Nephron (organoid): ENCODE measurements around the gene SF1.

Experiments
- H3K27ac Mint-ChIP-seq, 3 experiments: 2 replicates each; pipeline ENCODE4 v1.8.0; 2020; ENCODE audit warnings: mixed read lengths in 3 of 3, mild to moderate bottlenecking in 2 of 3, moderate library complexity in 1 of 3
- H3K27me3 Mint-ChIP-seq: 2 replicates; pipeline ENCODE4 v1.8.0; 2021; ENCODE audit warnings: low read depth, mild to moderate bottlenecking, moderate library complexity, mixed read lengths
- H3K36me3 Mint-ChIP-seq: 2 replicates; pipeline ENCODE4 v1.8.0; 2020; ENCODE audit warnings: low read depth, mixed read lengths
- H3K4me1 Mint-ChIP-seq: 2 replicates; pipeline ENCODE4 v1.8.0; 2020; ENCODE audit warnings: mixed read lengths
- H3K4me3 Mint-ChIP-seq, 3 experiments: 2 replicates each; pipeline ENCODE4 v1.8.0; 2020; ENCODE audit warnings: mild to moderate bottlenecking in 3 of 3, mixed read lengths in 3 of 3, moderate library complexity in 2 of 3
- H3K9me3 Mint-ChIP-seq: 2 replicates; pipeline ENCODE4 v1.8.0; 2020; ENCODE audit warnings: mixed read lengths
- TF ChIP-seq, protein P1 (sequence below), 3 experiments: fragments of 200-600 bp; sonication (generic); IDR thresholded peaks; one replicate each; pipeline ENCODE4 v1.5.0; 2021; ENCODE audit warnings: antibody characterized with exemption in 3 of 3; ENCODE audit not compliant: unreplicated experiment in 3 of 3

Gene SF1, protein sequence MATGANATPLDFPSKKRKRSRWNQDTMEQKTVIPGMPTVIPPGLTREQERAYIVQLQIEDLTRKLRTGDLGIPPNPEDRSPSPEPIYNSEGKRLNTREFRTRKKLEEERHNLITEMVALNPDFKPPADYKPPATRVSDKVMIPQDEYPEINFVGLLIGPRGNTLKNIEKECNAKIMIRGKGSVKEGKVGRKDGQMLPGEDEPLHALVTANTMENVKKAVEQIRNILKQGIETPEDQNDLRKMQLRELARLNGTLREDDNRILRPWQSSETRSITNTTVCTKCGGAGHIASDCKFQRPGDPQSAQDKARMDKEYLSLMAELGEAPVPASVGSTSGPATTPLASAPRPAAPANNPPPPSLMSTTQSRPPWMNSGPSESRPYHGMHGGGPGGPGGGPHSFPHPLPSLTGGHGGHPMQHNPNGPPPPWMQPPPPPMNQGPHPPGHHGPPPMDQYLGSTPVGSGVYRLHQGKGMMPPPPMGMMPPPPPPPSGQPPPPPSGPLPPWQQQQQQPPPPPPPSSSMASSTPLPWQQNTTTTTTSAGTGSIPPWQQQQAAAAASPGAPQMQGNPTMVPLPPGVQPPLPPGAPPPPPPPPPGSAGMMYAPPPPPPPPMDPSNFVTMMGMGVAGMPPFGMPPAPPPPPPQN

GRCh38 chr11:64778473-64779298, at the start of gene SF1:
SF1 (minus strand) TSS chr11:64778542; CDS start chr11:64778392, 150 bp downstream.
- H3K36me3 Mint-ChIP-seq: peaks cover 38% of the 10 kb centered on the region
- no peaks in the 10 kb centered on the region for H3K9me3 Mint-ChIP-seq
- peak within 1 kb of the TSS; percentile 86 to 99 (median 98) for H3K4me3 Mint-ChIP-seq

DNA sequence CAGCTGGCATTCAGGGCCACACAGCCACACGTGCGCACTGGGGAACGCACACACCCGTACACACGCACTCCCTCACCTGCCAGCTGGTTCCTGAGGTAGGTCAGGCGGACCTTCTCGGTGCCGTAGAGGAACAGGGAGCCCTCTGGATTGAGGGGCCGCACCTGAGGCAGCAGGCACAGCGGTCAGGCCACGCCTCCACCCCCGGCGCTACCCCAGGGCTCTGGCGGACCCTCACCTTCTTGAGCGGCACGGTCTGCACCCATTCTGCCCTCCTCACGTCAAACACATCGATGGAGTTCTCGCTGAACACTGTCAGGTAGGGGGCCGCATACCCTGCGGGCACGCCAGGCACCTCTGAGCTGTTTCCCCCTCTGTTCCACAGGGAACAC, 49.1 kb upstream of the SF1 start:
- H3K36me3 Mint-ChIP-seq: peaks cover 4% of the 10 kb centered on the region
- no peak overlapping the region for H3K27ac Mint-ChIP-seq
- TF ChIP-seq, protein P1, sequence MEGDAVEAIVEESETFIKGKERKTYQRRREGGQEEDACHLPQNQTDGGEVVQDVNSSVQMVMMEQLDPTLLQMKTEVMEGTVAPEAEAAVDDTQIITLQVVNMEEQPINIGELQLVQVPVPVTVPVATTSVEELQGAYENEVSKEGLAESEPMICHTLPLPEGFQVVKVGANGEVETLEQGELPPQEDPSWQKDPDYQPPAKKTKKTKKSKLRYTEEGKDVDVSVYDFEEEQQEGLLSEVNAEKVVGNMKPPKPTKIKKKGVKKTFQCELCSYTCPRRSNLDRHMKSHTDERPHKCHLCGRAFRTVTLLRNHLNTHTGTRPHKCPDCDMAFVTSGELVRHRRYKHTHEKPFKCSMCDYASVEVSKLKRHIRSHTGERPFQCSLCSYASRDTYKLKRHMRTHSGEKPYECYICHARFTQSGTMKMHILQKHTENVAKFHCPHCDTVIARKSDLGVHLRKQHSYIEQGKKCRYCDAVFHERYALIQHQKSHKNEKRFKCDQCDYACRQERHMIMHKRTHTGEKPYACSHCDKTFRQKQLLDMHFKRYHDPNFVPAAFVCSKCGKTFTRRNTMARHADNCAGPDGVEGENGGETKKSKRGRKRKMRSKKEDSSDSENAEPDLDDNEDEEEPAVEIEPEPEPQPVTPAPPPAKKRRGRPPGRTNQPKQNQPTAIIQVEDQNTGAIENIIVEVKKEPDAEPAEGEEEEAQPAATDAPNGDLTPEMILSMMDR (IDR thresholded peaks at IDR 0.05; ENCODE audit: unreplicated experiment in 3 of 3): no peak
- peaks cover 5% of the 10 kb centered on the region for H3K27me3 Mint-ChIP-seq
- no peaks in the 10 kb centered on the region for H3K4me1 Mint-ChIP-seq
- H3K4me3 Mint-ChIP-seq: no peak overlapping the region
- no peaks in the 10 kb centered on the region for H3K9me3 Mint-ChIP-seq

More at GRCh38 chr11:64778473-64779298, at the start of gene SF1:
- TF ChIP-seq, protein P1 (IDR thresholded peaks at IDR 0.05; ENCODE audit: unreplicated experiment in 3 of 3): no peak
- Mint-ChIP-seq H3K27ac (peak within 1 kb of the TSS; percentile 96 to 98 (median 98)), H3K27me3 (no peaks in the 10 kb centered on the region), H3K4me1 (peaks cover 40% of the 10 kb centered on the region)

DNA sequence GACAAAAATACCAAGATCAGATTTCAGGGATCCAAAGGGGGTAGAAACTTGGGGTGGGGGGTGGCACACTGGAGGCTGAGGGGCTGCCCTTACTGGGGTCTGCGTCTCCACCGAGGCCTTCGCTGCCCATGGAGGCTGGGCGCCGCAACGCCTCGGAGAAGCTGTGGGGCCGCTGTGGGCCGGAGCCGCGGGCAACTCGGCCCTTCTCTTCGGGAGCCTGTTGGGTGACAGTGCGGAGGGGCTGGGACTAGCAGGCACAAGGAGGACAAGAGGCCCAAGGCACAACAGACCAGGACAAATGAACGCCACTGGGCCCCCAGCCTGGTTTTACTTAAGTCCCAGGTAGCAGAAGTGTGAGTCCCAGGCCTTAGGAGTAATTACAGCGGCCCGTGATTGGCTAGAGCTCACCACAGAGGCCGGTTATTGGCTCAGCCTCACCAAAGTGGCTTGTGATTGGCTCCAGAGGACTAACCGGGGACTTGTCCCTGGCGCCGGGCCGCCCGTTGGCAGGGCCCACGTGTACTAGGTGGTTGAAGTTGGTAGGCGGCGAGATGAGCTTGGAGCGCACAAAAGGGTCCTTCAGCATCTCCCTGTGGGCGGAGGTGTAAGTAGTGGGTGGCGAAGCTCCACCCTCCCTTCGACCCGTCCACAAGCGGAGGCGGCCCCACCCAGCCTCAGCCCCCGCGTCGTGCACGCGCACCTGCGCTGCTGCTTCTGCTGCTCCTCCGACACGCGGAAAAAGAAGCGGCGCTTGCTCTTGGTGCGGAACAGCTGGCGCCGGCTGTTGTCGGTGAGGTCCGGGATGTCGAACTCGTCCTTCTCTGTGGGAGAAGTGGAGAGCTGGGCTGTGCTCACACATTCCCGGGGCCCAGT, 48.5 kb upstream of the SF1 start:
- Mint-ChIP-seq H3K9me3 (no peaks in the 10 kb centered on the region), H3K36me3 (peaks cover 4% of the 10 kb centered on the region), H3K4me1 (no peaks in the 10 kb centered on the region), H3K27ac (no peak overlapping the region), H3K27me3 (peaks cover 5% of the 10 kb centered on the region), H3K4me3 (no peak overlapping the region)
- TF ChIP-seq, protein P1 (IDR thresholded peaks at IDR 0.05; ENCODE audit: unreplicated experiment in 3 of 3): no peak

- no peak overlapping the region for H3K27ac Mint-ChIP-seq
- peaks cover 4% of the 10 kb centered on the region for H3K36me3 Mint-ChIP-seq
- no peaks in the 10 kb centered on the region for H3K9me3 Mint-ChIP-seq
- TF ChIP-seq, protein P1 (IDR thresholded peaks at IDR 0.05; ENCODE audit: unreplicated experiment in 3 of 3): no peak
- H3K27me3 Mint-ChIP-seq: peaks cover 5% of the 10 kb centered on the region
- H3K4me3 Mint-ChIP-seq: no peak overlapping the region
- H3K4me1 Mint-ChIP-seq: no peaks in the 10 kb centered on the region
Measured at GRCh38 chr11:64826062-64826461, 47.7 kb upstream of the SF1 start.

GRCh38 chr11:64823568-64824119, 45.3 kb upstream of the SF1 start:
- Mint-ChIP-seq H3K4me1 (no peaks in the 10 kb centered on the region), H3K4me3 (no peak overlapping the region), H3K9me3 (no peaks in the 10 kb centered on the region), H3K27ac (no peak overlapping the region), H3K36me3 (peaks cover 4% of the 10 kb centered on the region), H3K27me3 (peaks cover 5% of the 10 kb centered on the region)
- TF ChIP-seq, protein P1 (IDR thresholded peaks at IDR 0.05; ENCODE audit: unreplicated experiment in 3 of 3): no peak
